Panc1 (cell line): ENCODE measurements around the gene PLXNB1. TPM values are rescaled to one million over a fixed set of nuclear protein-coding genes. Genes with fewer than 3 reads are reported as not detected.

ENCODE experiments used
- ATAC-seq: fragments of 200-7000 bp; cut with Tn5 transposase; 2 replicates; pipeline ENCODE4 v1.9.1; 2020; ENCODE audit warnings: mild to moderate bottlenecking, moderate library complexity
- BruUV-seq: library from RNA; stranded (reverse); fragments of 400-500 nt; replicated peaks from 2 replicates; lab custom pipeline; 2021; lab: Mats Ljungman, UMichigan
- CTCF ChIA-PET: fragments of 300-600 bp; sonication (Branson Sonifier 250); formaldehyde crosslinking; loops from one replicate; lab custom pipeline; 2022; ENCODE audit warnings: antibody characterized with exemption; lab: Charles Lee
- POLR2A ChIA-PET: fragments of 300-600 bp; sonication (Branson Sonifier 250); formaldehyde crosslinking; loops from one replicate; lab custom pipeline; 2022; ENCODE audit warnings: antibody characterized with exemption; lab: Charles Lee
- DNase-seq: peaks from one replicate; pipeline ENCODE4 v3.0.0-alpha.2; 2010; ENCODE audit warnings: low read depth, low spot score
- H3K27ac ChIP-seq: 2 replicates; pipeline ENCODE4 v1.5.1; 2011; ENCODE audit warnings: mild to moderate bottlenecking, low read length, inconsistent platforms
- H3K27me3 ChIP-seq: fragments of 200-500 bp; sonication (Bioruptor generic); 2 replicates; pipeline ENCODE4 v1.6.0; 2014; ENCODE audit warnings: low read length, inconsistent platforms; ENCODE audit not compliant: control insufficient read depth, insufficient read depth
- H3K36me3 ChIP-seq: fragments of 200-500 bp; sonication (Bioruptor generic); 2 replicates; pipeline ENCODE4 v1.5.1; 2014; ENCODE audit warnings: inconsistent platforms, mild to moderate bottlenecking, low read length, moderate library complexity; ENCODE audit not compliant: control insufficient read depth, insufficient read depth
- H3K4me1 ChIP-seq: 2 replicates; pipeline ENCODE4 v1.5.1; 2011; ENCODE audit warnings: inconsistent platforms, mild to moderate bottlenecking, low read length, moderate library complexity; ENCODE audit not compliant: control insufficient read depth, insufficient read depth
- H3K4me3 ChIP-seq, 2 experiments: 2 replicates each; pipeline ENCODE4 v1.5.1; 2011 to 2012; ENCODE audit warnings: low read depth in 2 of 2, low read length in 2 of 2, mild to moderate bottlenecking in 2 of 2, inconsistent platforms in 1 of 2, moderate library complexity in 1 of 2
- H3K9me3 ChIP-seq: fragments of 200-500 bp; sonication (Bioruptor generic); 2 replicates; pipeline ENCODE4 v1.5.1; 2014; ENCODE audit warnings: low read depth, mild to moderate bottlenecking, inconsistent platforms, low read length, moderate library complexity; ENCODE audit not compliant: control insufficient read depth, insufficient read depth
- POLR2AphosphoS5 ChIP-seq: IDR thresholded peaks from 2 replicates; pipeline ENCODE4 v1.6.1; 2012; ENCODE audit warnings: mild to moderate bottlenecking, low read depth, low read length, moderate library complexity
- SIN3A ChIP-seq: IDR thresholded peaks from 2 replicates; pipeline ENCODE4 v1.6.1; 2012; ENCODE audit warnings: low read depth, mild to moderate bottlenecking, low read length, moderate library complexity, borderline replicate concordance; ENCODE audit not compliant: insufficient read depth
- TCF7L2 ChIP-seq: IDR thresholded peaks from 2 replicates; pipeline ENCODE4 v1.6.1; 2011; ENCODE audit warnings: mild to moderate bottlenecking, low read depth, low read length, inconsistent platforms
- in situ Hi-C: cut with HindIII; loops from 2 replicates; pipeline ENCODE4 v1.10.0; 2016; ENCODE audit warnings: low sequenced_read_pairs, low pct_unique_long_range_greater_than_20kb
- intact Hi-C: fragments of 100-400 bp; cut with micrococcal nuclease; formaldehyde crosslinking; loops from one replicate; pipeline ENCODE4 v1.10.0; 2022; ENCODE audit not compliant: unreplicated experiment
- total RNA-seq: library from RNA; stranded (reverse); gene quantifications from one replicate; pipeline ENCODE4 v1.2.1, GENCODE V29; 2021; ENCODE audit not compliant: unreplicated experiment
- TF ChIP-seq, protein P1 (sequence below), 2 experiments: IDR thresholded peaks; 2 replicates each; pipeline ENCODE4 v1.6.1; 2011 to 2012; ENCODE audit warnings: low read depth in 2 of 2, control low read depth in 1 of 2, low read length in 1 of 2, mild to moderate bottlenecking in 1 of 2, moderate library complexity in 1 of 2; ENCODE audit not compliant: insufficient read depth in 1 of 2
- TF ChIP-seq, protein P2 (sequence below): fragments of 450-650 bp; IDR thresholded peaks from 2 replicates; pipeline ENCODE4 v1.5.1; 2017; ENCODE audit warnings: mild to moderate bottlenecking

The PLXNB1 gene
- total RNA-seq, 1 experiment from 2014 or later, result 22.8 TPM

DNA sequence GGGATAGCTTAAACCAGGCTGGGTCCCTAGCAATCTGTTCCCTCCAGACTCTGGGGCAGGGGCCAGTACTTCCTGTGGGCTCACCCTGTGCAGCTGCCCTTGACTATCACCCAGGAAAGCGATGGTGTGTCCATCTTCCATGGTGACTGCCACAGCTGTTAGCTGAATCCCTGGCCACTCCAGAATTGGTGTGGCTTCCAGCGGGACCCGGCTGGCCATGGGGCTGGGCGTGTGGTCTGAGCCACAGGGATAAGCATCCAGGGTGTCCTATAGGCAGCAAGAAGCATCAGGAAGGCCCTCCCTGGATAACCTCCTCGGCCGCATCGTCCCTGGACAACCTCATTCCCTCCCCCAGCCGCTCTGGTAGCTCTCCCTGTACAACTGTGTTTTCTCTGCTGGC, 7.2 kb downstream of the PLXNB1 start:
- CTCF ChIA-PET, result interaction anchor here (0.6 to 0.7 kb wide), 2 partner anchors 22 to 133 kb away, joined by 3 read pairs; no protein-coding TSS in a partner anchor
- no peak overlapping the region for H3K4me3 ChIP-seq
- POLR2A ChIA-PET, result interaction anchor here (0.5 kb wide), 1 partner anchor 425 kb away, joined by 4 read pairs; the partner anchor contains the start of gene PRKAR2A
- TF ChIP-seq, protein P1, sequence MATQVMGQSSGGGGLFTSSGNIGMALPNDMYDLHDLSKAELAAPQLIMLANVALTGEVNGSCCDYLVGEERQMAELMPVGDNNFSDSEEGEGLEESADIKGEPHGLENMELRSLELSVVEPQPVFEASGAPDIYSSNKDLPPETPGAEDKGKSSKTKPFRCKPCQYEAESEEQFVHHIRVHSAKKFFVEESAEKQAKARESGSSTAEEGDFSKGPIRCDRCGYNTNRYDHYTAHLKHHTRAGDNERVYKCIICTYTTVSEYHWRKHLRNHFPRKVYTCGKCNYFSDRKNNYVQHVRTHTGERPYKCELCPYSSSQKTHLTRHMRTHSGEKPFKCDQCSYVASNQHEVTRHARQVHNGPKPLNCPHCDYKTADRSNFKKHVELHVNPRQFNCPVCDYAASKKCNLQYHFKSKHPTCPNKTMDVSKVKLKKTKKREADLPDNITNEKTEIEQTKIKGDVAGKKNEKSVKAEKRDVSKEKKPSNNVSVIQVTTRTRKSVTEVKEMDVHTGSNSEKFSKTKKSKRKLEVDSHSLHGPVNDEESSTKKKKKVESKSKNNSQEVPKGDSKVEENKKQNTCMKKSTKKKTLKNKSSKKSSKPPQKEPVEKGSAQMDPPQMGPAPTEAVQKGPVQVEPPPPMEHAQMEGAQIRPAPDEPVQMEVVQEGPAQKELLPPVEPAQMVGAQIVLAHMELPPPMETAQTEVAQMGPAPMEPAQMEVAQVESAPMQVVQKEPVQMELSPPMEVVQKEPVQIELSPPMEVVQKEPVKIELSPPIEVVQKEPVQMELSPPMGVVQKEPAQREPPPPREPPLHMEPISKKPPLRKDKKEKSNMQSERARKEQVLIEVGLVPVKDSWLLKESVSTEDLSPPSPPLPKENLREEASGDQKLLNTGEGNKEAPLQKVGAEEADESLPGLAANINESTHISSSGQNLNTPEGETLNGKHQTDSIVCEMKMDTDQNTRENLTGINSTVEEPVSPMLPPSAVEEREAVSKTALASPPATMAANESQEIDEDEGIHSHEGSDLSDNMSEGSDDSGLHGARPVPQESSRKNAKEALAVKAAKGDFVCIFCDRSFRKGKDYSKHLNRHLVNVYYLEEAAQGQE (IDR thresholded peaks at IDR 0.05; ENCODE audit: insufficient read depth in 1 of 2, low read depth in 2 of 2, low read length in 1 of 2), result no peak
- TF ChIP-seq, protein P2, sequence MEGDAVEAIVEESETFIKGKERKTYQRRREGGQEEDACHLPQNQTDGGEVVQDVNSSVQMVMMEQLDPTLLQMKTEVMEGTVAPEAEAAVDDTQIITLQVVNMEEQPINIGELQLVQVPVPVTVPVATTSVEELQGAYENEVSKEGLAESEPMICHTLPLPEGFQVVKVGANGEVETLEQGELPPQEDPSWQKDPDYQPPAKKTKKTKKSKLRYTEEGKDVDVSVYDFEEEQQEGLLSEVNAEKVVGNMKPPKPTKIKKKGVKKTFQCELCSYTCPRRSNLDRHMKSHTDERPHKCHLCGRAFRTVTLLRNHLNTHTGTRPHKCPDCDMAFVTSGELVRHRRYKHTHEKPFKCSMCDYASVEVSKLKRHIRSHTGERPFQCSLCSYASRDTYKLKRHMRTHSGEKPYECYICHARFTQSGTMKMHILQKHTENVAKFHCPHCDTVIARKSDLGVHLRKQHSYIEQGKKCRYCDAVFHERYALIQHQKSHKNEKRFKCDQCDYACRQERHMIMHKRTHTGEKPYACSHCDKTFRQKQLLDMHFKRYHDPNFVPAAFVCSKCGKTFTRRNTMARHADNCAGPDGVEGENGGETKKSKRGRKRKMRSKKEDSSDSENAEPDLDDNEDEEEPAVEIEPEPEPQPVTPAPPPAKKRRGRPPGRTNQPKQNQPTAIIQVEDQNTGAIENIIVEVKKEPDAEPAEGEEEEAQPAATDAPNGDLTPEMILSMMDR, result no peak
- TF ChIP-seq SIN3A, result no peak
- no peak for TF ChIP-seq POLR2AphosphoS5
- no peak for TF ChIP-seq TCF7L2
- ATAC-seq (no peak), DNase-seq (no peak)
- H3K36me3 ChIP-seq, result no peaks in the 10 kb centered on the region
- intact Hi-C loops, result no loop called here
- no peaks in the 10 kb centered on the region for H3K27me3 ChIP-seq
- H3K27ac ChIP-seq, result no peak overlapping the region
- in situ Hi-C loops, result no loop called here
- BruUV-seq, result no TSS peak
- H3K4me1 ChIP-seq, result no peaks in the 10 kb centered on the region
- H3K9me3 ChIP-seq, result no peaks in the 10 kb centered on the region

DNA sequence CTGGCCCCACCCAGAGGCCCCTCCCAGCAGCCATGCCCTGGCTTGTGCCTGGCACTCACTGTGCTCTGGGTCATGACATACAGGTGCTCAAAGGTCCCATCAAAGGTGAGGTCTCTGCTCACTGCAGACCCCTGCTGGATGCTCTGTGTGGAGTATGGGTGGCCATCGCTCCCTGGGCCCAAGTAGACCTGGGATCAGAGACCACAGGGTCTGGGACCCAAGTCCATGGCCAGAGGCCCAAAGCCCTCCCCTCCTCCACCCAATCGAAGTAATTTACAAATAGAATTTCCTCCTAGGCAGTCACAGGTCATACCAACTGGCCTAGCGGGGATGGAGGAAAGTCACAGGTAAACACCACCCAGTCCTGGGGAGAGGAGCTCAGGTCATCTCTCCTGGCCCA, 7.6 kb downstream of the PLXNB1 start:
- intact Hi-C loops, result no loop called here
- CTCF ChIA-PET, result interaction anchor here (0.6 to 0.7 kb wide), 2 partner anchors 21 to 134 kb away, joined by 3 read pairs; no protein-coding TSS in a partner anchor
- BruUV-seq, result no TSS peak
- H3K27ac ChIP-seq, result no peak overlapping the region
- TF ChIP-seq, protein P1 (IDR thresholded peaks at IDR 0.05; ENCODE audit: insufficient read depth in 1 of 2, low read depth in 2 of 2, low read length in 1 of 2), result no peak
- TF ChIP-seq, protein P2, result no peak; the same call in 1 of the 2 replicates
- TF ChIP-seq SIN3A, result no peak
- TF ChIP-seq POLR2AphosphoS5, result no peak
- TF ChIP-seq TCF7L2, result no peak
- ATAC-seq (no peak; the same call in 1 of the 2 replicates), DNase-seq (no peak)
- H3K4me1 ChIP-seq, result no peaks in the 10 kb centered on the region
- no peaks in the 10 kb centered on the region for H3K27me3 ChIP-seq
- H3K36me3 ChIP-seq, result no peaks in the 10 kb centered on the region
- no peaks in the 10 kb centered on the region for H3K9me3 ChIP-seq
- POLR2A ChIA-PET, result interaction anchor here (0.5 kb wide), 1 partner anchor 425 kb away, joined by 4 read pairs; the partner anchor contains the start of gene PRKAR2A
- in situ Hi-C loops, result no loop called here
- H3K4me3 ChIP-seq, result no peak overlapping the region
